Measurements from ENCODE around the gene VEPH1. TPM values are rescaled to one million over a fixed set of nuclear protein-coding genes. Genes with fewer than 3 reads are reported as not detected.

VEPH1 gene
- total RNA-seq, 6 experiments from 2014 or later = 0.51 to 1.4 (median 0.93) TPM

GRCh38 chr3:157276801-157277200 lies 226.4 kb downstream of the VEPH1 start:
- no peaks in the 10 kb centered on the region for H3K4me1 ChIP-seq
- ATAC-seq = no peak
- no peak overlapping the region for H3K4me3 ChIP-seq
- no peak overlapping the region for H3K27ac ChIP-seq
- intact Hi-C loops (cut with DNase I) = no loop called here
- 58% methylated on average over 3 of the region's 3 CpGs for WGBS (ENCODE audit: insufficient coverage, low coverage, low lambda C conversion rate, missing lambda C conversion rate)
- no peaks in the 10 kb centered on the region for H3K9me3 ChIP-seq
- DNase-seq = no peak
- no peak for TF ChIP-seq POLR2A (IDR thresholded peaks at IDR 0.05)
- no peak for TF ChIP-seq CTCF (IDR thresholded peaks at IDR 0.05)
- H3K36me3 ChIP-seq = no peaks in the 10 kb centered on the region
- no peaks in the 10 kb centered on the region for H3K27me3 ChIP-seq

- Histone ChIP-seq H3K4me3 (no peak overlapping the region), H3K27me3 (no peaks in the 10 kb centered on the region), H3K9me3 (no peaks in the 10 kb centered on the region), H3K36me3 (no peaks in the 10 kb centered on the region), H3K27ac (no peak overlapping the region), H3K4me1 (no peaks in the 10 kb centered on the region)
- TF ChIP-seq POLR2A (IDR thresholded peaks at IDR 0.05) = no peak
- TF ChIP-seq CTCF (IDR thresholded peaks at IDR 0.05) = no peak
- DNase-seq = no peak
- intact Hi-C loops (cut with DNase I) = no loop called here
- ATAC-seq = no peak
- 59% methylated on average over 2 of the region's 2 CpGs for WGBS (ENCODE audit: insufficient coverage, low coverage, low lambda C conversion rate, missing lambda C conversion rate)
These were observed 227.4 kb downstream of the VEPH1 start for GRCh38 chr3:157275832-157276231.

GRCh38 chr3:157274644-157275137 lies 228.5 kb downstream of the VEPH1 start:
- no peaks in the 10 kb centered on the region for H3K9me3 ChIP-seq
- H3K27me3 ChIP-seq = no peaks in the 10 kb centered on the region
- no peaks in the 10 kb centered on the region for H3K4me1 ChIP-seq
- no peak for DNase-seq
- TF ChIP-seq CTCF (IDR thresholded peaks at IDR 0.05) = no peak
- no peak for TF ChIP-seq POLR2A (IDR thresholded peaks at IDR 0.05)
- H3K36me3 ChIP-seq = no peaks in the 10 kb centered on the region
- ATAC-seq = no peak
- intact Hi-C loops (cut with DNase I) = no loop called here
- no peak overlapping the region for H3K27ac ChIP-seq
- 48% methylated on average over 2 of the region's 2 CpGs for WGBS (ENCODE audit: insufficient coverage, low coverage, low lambda C conversion rate, missing lambda C conversion rate)
- H3K4me3 ChIP-seq = no peak overlapping the region

GRCh38 chr3:157271283-157271882 lies 231.8 kb downstream of the VEPH1 start:
- Histone ChIP-seq H3K4me3 (no peak overlapping the region), H3K27me3 (no peaks in the 10 kb centered on the region), H3K9me3 (no peaks in the 10 kb centered on the region), H3K4me1 (no peaks in the 10 kb centered on the region), H3K36me3 (no peaks in the 10 kb centered on the region), H3K27ac (no peak overlapping the region)
- DNase-seq = no peak
- no peak for ATAC-seq
- intact Hi-C loops (cut with DNase I) = no loop called here
- 71% methylated on average over 6 of the region's 8 CpGs for WGBS (ENCODE audit: insufficient coverage, low coverage, low lambda C conversion rate, missing lambda C conversion rate)
- TF ChIP-seq CTCF (IDR thresholded peaks at IDR 0.05) = no peak
- TF ChIP-seq POLR2A (IDR thresholded peaks at IDR 0.05) = no peak
